A549 treated with Mapracorat at 1 μM for 4 hours (cell line): Measurements from ENCODE around the gene VMO1. TPM values are rescaled to one million over a fixed set of nuclear protein-coding genes. Genes with fewer than 3 reads are reported as not detected.

ENCODE experiments used
- total RNA-seq: library from RNA; stranded (reverse); fragments of 200-300 nt; extraction: Qiagen RNA extraction; gene quantifications from 5 replicates; pipeline ENCODE4 v1.2.3, GENCODE V29; 2022

VMO1 gene, protein sequence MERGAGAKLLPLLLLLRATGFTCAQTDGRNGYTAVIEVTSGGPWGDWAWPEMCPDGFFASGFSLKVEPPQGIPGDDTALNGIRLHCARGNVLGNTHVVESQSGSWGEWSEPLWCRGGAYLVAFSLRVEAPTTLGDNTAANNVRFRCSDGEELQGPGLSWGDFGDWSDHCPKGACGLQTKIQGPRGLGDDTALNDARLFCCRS
- 0.68 to 1.6 TPM (median 0.81 TPM) in 5 replicates for total RNA-seq

DNA sequence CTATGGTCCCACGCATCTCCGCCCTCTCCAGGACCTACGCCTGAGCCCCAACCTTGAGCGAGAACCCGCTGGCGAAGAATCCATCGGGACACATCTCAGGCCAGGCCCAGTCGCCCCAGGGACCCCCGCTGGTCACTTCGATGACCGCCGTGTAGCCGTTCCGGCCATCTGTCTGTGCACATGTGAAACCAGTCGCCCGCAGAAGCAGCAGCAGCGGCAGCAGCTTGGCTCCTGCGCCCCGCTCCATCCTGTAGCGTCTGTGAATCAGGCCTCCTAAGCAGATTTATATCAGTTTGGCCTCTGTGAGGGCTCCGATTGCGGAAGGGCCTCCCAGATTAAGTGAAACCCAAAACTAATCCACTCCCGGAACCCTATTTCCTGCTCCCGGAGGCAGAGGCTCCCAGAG is at the start of gene VMO1:
Gene VMO1 (minus strand): TSS at position 259 of the 406 bp plus-strand sequence. CDS start 12 bp downstream, at position 247.

DNA sequence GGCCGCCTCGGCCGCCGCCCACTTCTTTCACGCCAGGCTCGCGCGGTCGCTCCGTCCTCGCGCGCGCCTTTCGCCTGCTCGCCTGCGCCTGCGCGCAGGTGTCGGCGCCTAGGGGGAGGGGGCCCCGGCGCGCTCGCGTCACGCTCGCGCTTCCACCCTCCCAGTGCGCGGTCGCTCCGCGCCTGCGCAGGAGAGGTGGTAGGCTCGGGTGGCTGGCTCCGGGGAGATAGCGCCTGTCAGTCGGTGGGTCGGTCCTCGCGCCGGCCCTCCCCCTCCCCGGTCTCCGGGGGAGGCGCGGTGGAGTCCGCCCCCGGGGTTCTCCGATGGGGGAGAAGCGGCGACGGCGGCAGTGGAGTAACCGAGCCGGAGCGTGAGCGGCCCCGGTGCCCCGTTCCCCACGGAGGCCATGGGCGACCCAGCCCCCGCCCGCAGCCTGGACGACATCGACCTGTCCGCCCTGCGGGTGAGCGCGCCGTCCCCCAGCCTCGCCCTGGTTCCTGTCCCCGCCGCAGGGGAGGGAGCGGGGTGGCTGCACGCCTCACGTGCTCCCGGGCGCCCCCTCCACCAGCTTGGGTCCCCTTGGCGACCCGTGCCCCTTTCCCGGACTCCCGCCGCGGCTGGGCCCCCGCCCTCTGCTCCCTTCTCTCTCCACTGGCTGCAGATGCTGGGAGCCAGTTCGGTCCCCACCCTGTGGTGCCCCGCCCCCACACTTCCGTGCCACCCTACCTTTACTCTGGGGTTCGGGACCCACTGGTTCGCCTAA is 47.2 kb upstream of the VMO1 start, which contains the start of gene MINK1:
Gene MINK1 (plus strand): TSS at position 163 of the 763 bp plus-strand sequence. CDS start 244 bp downstream, at position 407.

DNA sequence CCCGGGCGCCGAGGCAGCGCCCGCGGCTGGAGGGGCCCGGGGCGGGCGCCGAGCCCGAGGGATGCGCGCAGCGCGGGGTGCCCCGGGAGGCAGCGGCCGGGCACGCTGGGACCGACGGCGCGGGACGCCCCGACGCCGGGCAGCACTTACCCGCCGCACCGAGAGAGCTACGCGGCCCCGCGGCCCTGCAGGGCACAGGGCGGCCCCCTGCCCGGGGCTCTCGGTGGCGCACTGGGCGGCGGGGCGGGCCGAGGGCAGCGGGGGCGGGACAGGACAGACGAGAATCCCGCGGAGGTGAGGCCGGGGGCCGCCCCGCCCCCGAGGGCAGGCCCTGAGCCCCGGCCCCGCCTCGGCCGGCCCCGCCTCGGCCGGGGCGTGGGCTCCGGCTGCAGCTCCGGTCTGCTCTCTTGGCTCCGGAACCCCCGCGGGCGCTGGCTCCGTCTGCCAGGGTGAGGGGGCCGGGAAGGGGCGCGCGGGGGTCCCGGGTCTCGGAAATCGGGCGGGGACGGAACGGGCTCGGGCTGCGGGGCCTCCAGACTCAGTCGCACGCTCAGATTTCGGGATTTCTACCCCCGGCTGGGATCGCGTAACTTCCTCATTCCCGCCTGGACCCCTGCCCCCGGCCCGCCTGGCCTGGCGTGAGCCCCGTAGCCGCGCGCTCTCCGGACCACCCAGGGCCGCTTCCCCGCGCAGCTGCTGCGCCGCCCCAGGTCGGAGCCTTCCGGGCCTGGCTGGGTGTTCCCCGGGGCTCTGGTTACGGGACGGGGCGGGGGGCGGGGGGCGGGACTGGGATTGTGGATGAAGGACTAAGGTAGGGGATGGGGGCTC is 20.8 kb upstream of the VMO1 start, which contains the start of gene PLD2:
Gene PLD2 (plus strand): TSS at position 376 of the 828 bp plus-strand sequence. CDS start 621 bp downstream, outside the sequence.

DNA sequence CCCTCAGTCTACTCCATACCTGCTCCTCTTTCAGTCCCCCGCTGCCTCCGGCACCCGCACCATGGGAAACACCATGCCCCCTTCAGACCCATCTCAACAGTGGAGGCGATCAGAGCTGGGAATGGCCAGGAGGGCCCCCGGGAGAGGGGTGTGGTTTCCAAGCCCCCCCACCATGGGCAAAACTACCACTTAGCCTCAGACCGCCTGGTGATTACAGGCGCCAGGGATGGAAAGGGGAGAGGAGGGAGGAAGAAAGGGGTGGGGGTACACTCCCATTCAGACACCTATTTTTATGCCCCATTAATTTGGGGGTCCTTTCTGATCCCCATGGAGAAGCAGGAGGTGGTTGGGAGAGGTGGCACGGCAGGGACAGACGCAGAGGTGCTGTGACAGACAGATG is 16.1 kb upstream of the VMO1 start, which contains the start of gene C17orf114:
Gene C17orf114 (minus strand): TSS at position 101 of the 400 bp plus-strand sequence.

DNA sequence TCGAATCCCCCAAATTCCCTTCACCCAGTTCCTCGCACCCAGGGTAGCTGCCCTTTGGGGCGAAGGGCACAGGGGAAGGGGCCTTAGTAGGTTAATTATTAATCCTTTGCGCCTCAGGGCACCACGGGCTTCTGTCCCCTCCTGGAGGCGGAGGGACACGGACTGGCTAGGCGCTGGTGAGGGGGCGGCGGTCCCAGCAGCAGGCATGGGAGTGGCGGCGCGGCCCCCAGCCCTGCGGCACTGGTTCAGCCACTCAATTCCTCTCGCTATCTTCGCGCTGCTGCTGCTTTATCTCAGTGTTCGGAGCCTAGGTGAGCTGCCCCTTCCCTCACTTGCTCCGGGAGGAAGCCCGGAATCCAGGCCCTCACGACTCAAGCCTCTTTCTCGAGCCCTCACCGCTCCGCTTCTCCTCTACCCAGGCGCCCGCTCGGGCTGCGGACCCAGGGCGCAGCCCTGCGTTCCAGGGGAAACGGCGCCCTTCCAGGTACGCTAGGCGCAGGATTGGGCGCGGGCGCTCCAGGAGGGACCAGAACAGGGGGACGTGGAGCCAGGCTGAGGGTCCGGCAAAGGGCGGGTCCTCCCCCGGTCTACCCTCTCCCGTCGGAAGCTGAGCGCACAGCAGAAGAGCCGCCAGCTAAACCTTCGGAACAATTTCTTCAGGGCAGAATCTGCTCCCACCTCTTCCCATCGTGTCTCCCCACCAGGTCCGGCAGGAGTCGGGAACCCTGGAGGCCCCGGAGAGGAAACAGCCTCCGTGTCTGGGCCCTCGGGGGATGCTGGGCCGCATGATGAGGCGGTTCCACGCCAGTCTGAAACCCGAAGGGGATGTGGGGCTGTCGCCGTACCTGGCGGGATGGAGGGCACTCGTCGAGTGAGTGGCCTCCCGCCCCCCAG is 2.9 kb upstream of the VMO1 start, which contains the start of gene GLTPD2:
Gene GLTPD2 (plus strand): TSS at position 158 of the 894 bp plus-strand sequence. CDS start 48 bp downstream, at position 206.

DNA sequence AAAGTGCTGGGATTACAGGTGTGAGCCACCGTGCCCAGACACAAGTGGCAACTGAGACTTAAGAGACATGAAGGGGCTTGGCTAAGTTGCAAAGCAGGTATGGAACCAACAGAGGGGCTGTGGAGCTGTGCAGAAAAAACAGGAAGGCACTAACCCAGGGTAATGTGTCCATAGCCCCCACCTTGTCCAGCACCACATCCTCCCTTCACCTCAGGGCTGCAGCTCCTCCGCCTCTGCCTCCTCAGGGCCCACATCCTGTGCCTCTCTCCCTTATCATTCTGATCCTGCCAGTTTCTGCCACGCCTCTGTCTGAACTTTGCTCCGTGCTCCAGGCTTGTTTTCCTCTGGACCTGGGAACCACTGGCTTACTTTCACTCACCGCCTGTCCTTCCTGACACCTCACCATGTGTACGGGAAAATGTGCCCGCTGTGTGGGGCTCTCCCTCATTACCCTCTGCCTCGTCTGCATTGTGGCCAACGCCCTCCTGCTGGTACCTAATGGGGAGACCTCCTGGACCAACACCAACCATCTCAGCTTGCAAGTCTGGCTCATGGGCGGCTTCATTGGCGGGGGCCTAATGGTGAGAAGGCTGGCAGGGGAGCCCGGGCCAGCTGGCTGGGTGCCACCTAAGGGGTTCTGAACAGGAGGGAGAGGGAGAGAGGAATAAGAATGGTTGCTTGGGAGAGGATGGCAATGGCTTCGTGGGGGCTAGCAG is 14.5 kb downstream of the VMO1 start, which contains the start of gene TM4SF5:
Gene TM4SF5 (plus strand): TSS at position 368 of the 716 bp plus-strand sequence. CDS start 37 bp downstream, at position 405.

DNA sequence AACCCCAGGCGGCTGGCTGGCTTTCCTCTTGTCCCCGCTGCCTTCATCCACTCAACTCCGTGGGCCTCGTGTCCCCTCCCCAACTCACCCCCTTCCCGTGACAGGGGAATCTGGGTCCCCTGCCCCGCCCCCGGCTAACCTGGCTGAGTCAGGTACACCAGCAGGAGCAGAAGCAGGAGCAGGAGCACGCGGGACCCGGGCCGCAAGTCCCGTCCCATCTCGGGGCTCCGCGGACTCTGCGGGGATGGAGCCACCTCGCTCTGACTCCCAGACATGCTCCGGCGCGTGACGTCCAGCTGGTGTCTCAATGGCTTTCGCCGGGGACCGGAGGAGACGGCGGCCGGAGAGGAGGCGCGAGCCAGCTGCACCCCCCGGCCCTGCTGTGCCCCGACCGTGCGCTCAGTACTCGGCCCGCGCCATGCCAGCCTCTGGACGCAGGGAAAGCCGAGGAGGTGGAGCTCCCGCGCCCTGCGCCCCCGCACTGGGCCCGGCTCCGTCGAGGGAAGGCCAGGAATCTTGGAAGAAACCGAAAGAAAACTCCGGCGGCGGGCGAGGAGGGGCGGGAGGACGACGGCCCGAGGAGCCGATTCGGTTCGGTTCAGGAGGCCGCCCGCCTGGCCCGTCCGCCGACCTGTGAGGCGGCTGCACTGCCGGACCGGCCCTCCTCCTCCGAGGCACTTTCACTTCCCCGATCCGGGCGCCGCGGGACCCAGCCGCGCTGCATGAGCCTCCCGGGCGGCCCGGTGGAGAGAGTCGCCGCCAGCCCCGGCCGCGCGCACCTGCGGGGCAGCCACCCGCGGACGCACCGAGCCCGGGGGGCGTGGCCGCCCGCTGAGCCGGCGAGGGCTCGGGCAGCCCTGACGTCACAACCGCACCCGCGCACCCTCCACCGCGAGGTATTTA is 46.8 kb downstream of the VMO1 start, which contains the start of the genes CXCL16 and ZMYND15:
Gene CXCL16 (minus strand): TSS at position 807 of the 903 bp plus-strand sequence. CDS start 589 bp downstream, at position 218.
Gene ZMYND15 (plus strand): TSS at position 712 of the 903 bp plus-strand sequence. CDS start 716 bp downstream, outside the sequence.

Other genes starting within 250 kb of the VMO1 start
- gene MYBBP1A, start 231.0 kb downstream of the VMO1 start, total RNA-seq, result 86.4 to 111 TPM (median 102 TPM) in 5 replicates
- not detected in 5 replicates for gene GGT6, start 225.8 kb downstream of the VMO1 start, total RNA-seq
- gene SMTNL2, start 201.8 kb downstream of the VMO1 start, total RNA-seq, result 0.15 to 0.97 TPM (median 0.36 TPM) in 5 replicates
- 0.10 to 0.28 TPM (median 0.14 TPM) in 4 of 5 replicates, not detected in the other for gene ALOX15, start 144.7 kb downstream of the VMO1 start, total RNA-seq
- gene PELP1, start 82.2 kb downstream of the VMO1 start, total RNA-seq, result 57.8 to 78.2 TPM (median 70.6 TPM) in 5 replicates
- 47.6 to 69.4 TPM (median 56.5 TPM) in 5 replicates for gene ARRB2, start 75.7 kb downstream of the VMO1 start, total RNA-seq
- gene MED11, start 54.9 kb downstream of the VMO1 start, total RNA-seq, result 39.8 to 43.6 TPM (median 40.8 TPM) in 5 replicates
- gene ZMYND15, start 46.5 kb downstream of the VMO1 start, total RNA-seq, result 0.24 to 0.69 TPM (median 0.32 TPM) in 5 replicates
- 15.4 to 20.3 TPM (median 16.8 TPM) in 5 replicates for gene CXCL16, start 46.4 kb downstream of the VMO1 start, total RNA-seq
- gene TM4SF5, start 14.5 kb downstream of the VMO1 start, total RNA-seq, result 0.50 to 1.3 TPM (median 0.73 TPM) in 5 replicates
- not detected in 5 replicates for gene GLTPD2, start 2.6 kb upstream of the VMO1 start, total RNA-seq
- gene PSMB6, start 9.8 kb upstream of the VMO1 start, total RNA-seq, result 471 to 505 TPM (median 471 TPM) in 5 replicates
- gene PLD2, start 20.8 kb upstream of the VMO1 start, total RNA-seq, result 21.4 to 28.4 TPM (median 23.8 TPM) in 5 replicates
- gene MINK1, start 47.0 kb upstream of the VMO1 start, total RNA-seq, result 44.8 to 62.1 TPM (median 56.2 TPM) in 5 replicates
- gene C17orf107, start 113.2 kb upstream of the VMO1 start, total RNA-seq, result 0.16 to 0.48 TPM (median 0.28 TPM) in 5 replicates
- 0.10 TPM in 1 of 5 replicates, not detected in the others for gene CHRNE, start 116.7 kb upstream of the VMO1 start, total RNA-seq
- gene GP1BA, start 145.9 kb upstream of the VMO1 start, total RNA-seq, result not detected in 5 replicates
- gene SLC25A11, start 153.7 kb upstream of the VMO1 start, total RNA-seq, result 52.9 to 74.2 TPM (median 68.7 TPM) in 5 replicates
- gene RNF167, start 153.9 kb upstream of the VMO1 start, total RNA-seq, result 98.8 to 148 TPM (median 117 TPM) in 5 replicates
- 2,509 to 3,080 TPM (median 2,785 TPM) in 5 replicates for gene PFN1, start 162.2 kb upstream of the VMO1 start, total RNA-seq
- 45.6 to 55.1 TPM (median 48.1 TPM) in 5 replicates for gene ENO3, start 164.8 kb upstream of the VMO1 start, total RNA-seq
- 70.3 to 89.6 TPM (median 73.0 TPM) in 5 replicates for gene SPAG7, start 181.5 kb upstream of the VMO1 start, total RNA-seq
- gene CAMTA2, start 201.3 kb upstream of the VMO1 start, total RNA-seq, result 28.9 to 41.2 TPM (median 34.3 TPM) in 5 replicates
- gene INCA1, start 211.2 kb upstream of the VMO1 start, total RNA-seq, result 1.7 to 1.9 TPM (median 1.8 TPM) in 5 replicates
- 107 to 129 TPM (median 121 TPM) in 5 replicates for gene KIF1C, start 211.6 kb upstream of the VMO1 start, total RNA-seq
- gene SLC52A1, start 249.1 kb upstream of the VMO1 start, total RNA-seq, result 0.42 to 0.97 TPM (median 0.76 TPM) in 5 replicates